Activated CD4-positive, alpha-beta memory T cell treated with anti-CD3 and anti-CD28 coated beads for 36 hours (primary cell): Measurements from ENCODE around the gene ANO9. TPM values are rescaled to one million over a fixed set of nuclear protein-coding genes. Genes with fewer than 3 reads are reported as not detected.
"Not testable (repeated sequence)": the region's sequence is repeated elsewhere in the genome, so short reads cannot be mapped to it uniquely, and the experiment has no call there.

Source experiments
- CTCF ChIA-PET: fragments of 350-600 bp; sonication (Branson Sonifier 250); formaldehyde crosslinking; loops from one replicate; lab custom pipeline; 2021; ENCODE audit warnings: antibody characterized with exemption, inconsistent platforms; lab: Charles Lee
- POLR2A ChIA-PET: fragments of 350-600 bp; sonication (Branson Sonifier 250); formaldehyde crosslinking; loops from one replicate; lab custom pipeline; 2021; ENCODE audit warnings: antibody characterized with exemption; lab: Charles Lee
- DNase-seq: peaks from one replicate; pipeline ENCODE4 v3.0.0-alpha.2; 2020
- H3K27ac Mint-ChIP-seq: one replicate; pipeline ENCODE4 v1.8.0; 2021; ENCODE audit warnings: mixed read lengths
- H3K27me3 Mint-ChIP-seq: one replicate; pipeline ENCODE4 v1.8.0; 2021; ENCODE audit warnings: mixed read lengths
- H3K36me3 Mint-ChIP-seq: one replicate; pipeline ENCODE4 v1.8.0; 2021; ENCODE audit warnings: mixed read lengths
- H3K4me1 Mint-ChIP-seq: one replicate; pipeline ENCODE4 v1.8.0; 2021; ENCODE audit warnings: low read depth, mixed read lengths
- H3K4me3 Mint-ChIP-seq: one replicate; pipeline ENCODE4 v1.8.0; 2021; ENCODE audit warnings: mild to moderate bottlenecking, mixed read lengths
- H3K9me3 Mint-ChIP-seq: one replicate; pipeline ENCODE4 v1.8.0; 2021; ENCODE audit warnings: mixed read lengths
- intact Hi-C: fragments of 100-400 bp; cut with micrococcal nuclease; formaldehyde crosslinking; loops from one replicate; pipeline ENCODE4 v1.15.1; 2023
- total RNA-seq, 2 experiments: library from RNA; stranded (reverse); gene quantifications; one replicate each; pipeline ENCODE4 v1.2.3, GENCODE V29; 2021

Gene ANO9
- total RNA-seq, 2 experiments from 2014 or later: 41.7 to 45.6 TPM

- POLR2A ChIA-PET: interaction anchor here (1.1 to 2.4 kb wide), 9 partner anchors 9 to 209 kb away, joined by 3 to 16 read pairs (median 5); partner anchors contain the start of genes ANO9, BET1L and RNH1
- Mint-ChIP-seq H3K27me3 (no peaks in the 10 kb centered on the region), H3K4me3 (peak overlapping the region; percentile 83), H3K9me3 (no peaks in the 10 kb centered on the region), H3K27ac (peak overlapping the region; percentile 81), H3K36me3 (peaks cover 2% of the 10 kb centered on the region), H3K4me1 (peaks cover 25% of the 10 kb centered on the region)
- CTCF ChIA-PET: interaction anchor here (1.0 to 2.5 kb wide), 4 partner anchors 9 to 34 kb away, joined by 3 to 17 read pairs (median 5); partner anchors contain the start of gene PTDSS2
- intact Hi-C loops: loop anchor here (2.0 to 10.0 kb wide), 2 partner anchors 33 to 379 kb away; partner anchors contain the start of genes CEND1 and SLC25A22
- DNase-seq: no peak
Measured at GRCh38 chr11:416051-416756, 25.6 kb downstream of the ANO9 start.

- H3K4me3 Mint-ChIP-seq: peak overlapping the region; percentile 83
- no peaks in the 10 kb centered on the region for H3K9me3 Mint-ChIP-seq
- POLR2A ChIA-PET: interaction anchor here (1.1 to 2.4 kb wide), 7 partner anchors 8 to 209 kb away, joined by 4 to 16 read pairs (median 5); partner anchors contain the start of genes BET1L and RNH1
- H3K36me3 Mint-ChIP-seq: peaks cover 2% of the 10 kb centered on the region
- H3K27ac Mint-ChIP-seq: peak overlapping the region; percentile 81
- CTCF ChIA-PET: interaction anchor here (1.0 to 2.5 kb wide), 3 partner anchors 9 to 33 kb away, joined by 3 to 17 read pairs (median 6); no protein-coding TSS in a partner anchor
- intact Hi-C loops: loop anchor here (2.0 to 10.0 kb wide), 4 partner anchors 33 to 379 kb away; partner anchors contain the start of genes CEND1, RNH1 and SLC25A22
- H3K27me3 Mint-ChIP-seq: no peaks in the 10 kb centered on the region
- no peak for DNase-seq
- H3K4me1 Mint-ChIP-seq: peaks cover 25% of the 10 kb centered on the region
Measured at GRCh38 chr11:415640-416041, 26.2 kb downstream of the ANO9 start.

DNA sequence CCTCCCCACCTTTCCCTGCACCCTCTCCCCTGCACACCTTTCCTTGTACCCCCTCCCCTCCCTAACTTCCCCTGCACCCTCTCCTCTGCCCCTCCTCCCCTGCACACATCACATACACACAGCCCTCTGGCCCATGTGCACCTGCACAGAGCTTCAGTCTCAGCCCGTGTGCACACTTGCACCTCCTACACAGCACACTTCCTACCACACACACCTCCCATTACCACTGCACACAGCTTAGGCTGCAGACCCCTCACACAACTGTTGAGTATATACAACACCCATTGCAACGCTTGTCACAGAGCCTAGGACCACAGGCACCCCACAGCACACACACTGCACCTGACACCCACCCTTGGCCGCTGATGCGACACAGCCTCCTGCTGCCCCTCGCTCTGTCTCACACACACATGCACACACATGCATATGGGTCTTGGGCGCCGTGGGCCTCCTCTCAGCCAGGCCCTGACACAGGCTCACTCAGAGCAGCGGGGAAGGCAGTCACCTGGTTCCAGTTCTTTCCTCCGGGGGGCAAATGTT lies 27.4 kb downstream of the ANO9 start:
- H3K4me3 Mint-ChIP-seq: peak overlapping the region; percentile 83
- intact Hi-C loops: loop anchor here (2.0 to 10.0 kb wide), 3 partner anchors 92 to 380 kb away; partner anchors contain the start of genes CEND1, RNH1 and SLC25A22
- peaks cover 2% of the 10 kb centered on the region for H3K36me3 Mint-ChIP-seq
- H3K4me1 Mint-ChIP-seq: peaks cover 25% of the 10 kb centered on the region
- no peaks in the 10 kb centered on the region for H3K27me3 Mint-ChIP-seq
- H3K9me3 Mint-ChIP-seq: no peaks in the 10 kb centered on the region
- ChIA-PET CTCF (interaction anchor here (0.7 kb wide), 1 partner anchor 35 kb away, joined by 3 read pairs; no protein-coding TSS in a partner anchor), POLR2A (interaction anchor here (1.2 kb wide), 1 partner anchor 33 kb away, joined by 5 read pairs; no protein-coding TSS in a partner anchor)
- peak overlapping the region; percentile 81 for H3K27ac Mint-ChIP-seq
- DNase-seq: no peak

- H3K36me3 Mint-ChIP-seq: peaks cover 2% of the 10 kb centered on the region
- H3K4me3 Mint-ChIP-seq: peak overlapping the region; percentile 41
- no peak for DNase-seq
- CTCF ChIA-PET: interaction anchor here (1.3 kb wide), 1 partner anchor 37 kb away, joined by 3 read pairs; no protein-coding TSS in a partner anchor
- peaks cover 25% of the 10 kb centered on the region for H3K4me1 Mint-ChIP-seq
- H3K9me3 Mint-ChIP-seq: no peaks in the 10 kb centered on the region
- no peaks in the 10 kb centered on the region for H3K27me3 Mint-ChIP-seq
- POLR2A ChIA-PET: no interaction called here
- H3K27ac Mint-ChIP-seq: peak overlapping the region; percentile 30
- intact Hi-C loops: loop anchor here (2.0 to 10.0 kb wide), 3 partner anchors 93 to 381 kb away; partner anchors contain the start of genes CEND1, RNH1 and SLC25A22
Measured at GRCh38 chr11:413120-414081, 28.4 kb downstream of the ANO9 start.

DNA sequence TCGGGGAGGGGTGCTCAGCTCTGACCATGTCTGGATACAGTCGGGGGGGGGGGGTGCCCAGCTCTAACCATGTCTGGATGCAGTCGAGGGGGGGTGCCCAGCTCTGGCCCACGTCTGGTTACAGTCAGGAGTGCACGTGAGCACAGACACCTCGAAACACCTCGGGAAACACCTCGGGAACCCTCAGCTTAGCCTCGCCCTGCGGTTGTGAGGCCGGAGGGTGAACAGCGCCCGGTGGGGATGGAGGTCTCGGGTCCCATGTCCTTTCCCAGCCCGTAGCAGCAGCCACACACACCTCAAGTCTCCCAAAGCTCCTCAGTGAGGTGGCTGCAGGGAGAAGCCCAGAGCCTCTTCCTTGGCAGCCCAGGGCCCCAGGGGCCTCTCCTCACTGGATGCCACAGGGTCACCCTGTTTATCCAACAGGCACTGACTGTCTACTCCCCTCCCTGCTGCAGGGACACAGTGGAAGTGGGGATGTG lies 29.1 kb downstream of the ANO9 start:
- Mint-ChIP-seq H3K4me1 (peaks cover 27% of the 10 kb centered on the region), H3K4me3 (no peak overlapping the region), H3K27me3 (no peaks in the 10 kb centered on the region), H3K36me3 (peaks cover 2% of the 10 kb centered on the region), H3K27ac (no peak overlapping the region), H3K9me3 (no peaks in the 10 kb centered on the region)
- intact Hi-C loops: loop anchor here (10.0 kb wide), 1 partner anchor 382 kb away; the partner anchor contains the start of genes CEND1 and SLC25A22
- ChIA-PET CTCF (interaction anchor here (0.6 to 1.3 kb wide), 2 partner anchors 38 to 147 kb away, joined by 3 read pairs; no protein-coding TSS in a partner anchor), POLR2A (no interaction called here)
- DNase-seq: no peak

- not testable (repeated sequence) for H3K27me3 Mint-ChIP-seq, DNase-seq, H3K27ac Mint-ChIP-seq, H3K4me3 Mint-ChIP-seq, H3K9me3 Mint-ChIP-seq, H3K36me3 Mint-ChIP-seq
- intact Hi-C loops: loop anchor here (10.0 kb wide), 1 partner anchor 383 kb away; the partner anchor contains the start of genes CEND1 and SLC25A22
- CTCF ChIA-PET: interaction anchor here (0.7 kb wide), 1 partner anchor 38 kb away, joined by 4 read pairs; the partner anchor contains the start of gene PTDSS2
- POLR2A ChIA-PET: interaction anchor here (0.6 kb wide), 1 partner anchor 15 kb away, joined by 4 read pairs; no protein-coding TSS in a partner anchor
- peaks cover 30% of the 10 kb centered on the region for H3K4me1 Mint-ChIP-seq
Measured at GRCh38 chr11:411520-411919, 30.3 kb downstream of the ANO9 start.

DNA sequence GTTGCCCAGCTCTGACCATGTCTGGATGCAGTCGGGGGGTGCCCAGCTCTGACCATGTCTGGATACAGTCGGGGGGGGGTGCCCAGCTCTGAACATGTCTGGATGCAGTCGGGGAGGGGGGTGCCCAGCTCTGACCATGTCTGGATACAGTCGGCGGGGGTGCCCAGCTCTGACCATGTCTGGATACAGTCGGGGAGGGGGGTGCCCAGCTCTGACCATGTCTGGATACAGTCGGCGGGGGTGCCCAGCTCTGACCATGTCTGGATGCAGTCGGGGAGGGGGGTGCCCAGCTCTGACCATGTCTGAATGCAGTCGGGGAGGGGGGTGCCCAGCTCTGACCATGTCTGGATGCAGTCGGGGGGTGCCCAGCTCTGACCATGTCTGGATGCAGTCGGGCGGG lies 31.1 kb downstream of the ANO9 start:
- intact Hi-C loops: loop anchor here (10.0 kb wide), 1 partner anchor 384 kb away; the partner anchor contains the start of genes CEND1 and SLC25A22
- H3K36me3 Mint-ChIP-seq, H3K27me3 Mint-ChIP-seq, H3K4me3 Mint-ChIP-seq, H3K9me3 Mint-ChIP-seq, H3K27ac Mint-ChIP-seq, CTCF ChIA-PET, DNase-seq: not testable (repeated sequence)
- POLR2A ChIA-PET: interaction anchor here (0.6 kb wide), 1 partner anchor 14 kb away, joined by 4 read pairs; no protein-coding TSS in a partner anchor
- H3K4me1 Mint-ChIP-seq: peaks cover 27% of the 10 kb centered on the region

GRCh38 chr11:409600-410483 lies 32.0 kb downstream of the ANO9 start:
- peaks cover 19% of the 10 kb centered on the region for H3K4me1 Mint-ChIP-seq
- H3K27ac Mint-ChIP-seq: no peak overlapping the region
- H3K27me3 Mint-ChIP-seq: no peaks in the 10 kb centered on the region
- no peaks in the 10 kb centered on the region for H3K36me3 Mint-ChIP-seq
- no peaks in the 10 kb centered on the region for H3K9me3 Mint-ChIP-seq
- ChIA-PET POLR2A (no interaction called here), CTCF (interaction anchor here (6.5 kb wide), 1 partner anchor 39 kb away, joined by 49 read pairs; the partner anchor contains the start of gene PTDSS2)
- H3K4me3 Mint-ChIP-seq: no peak overlapping the region
- intact Hi-C loops: loop anchor here (10.0 kb wide), 1 partner anchor 385 kb away; the partner anchor contains the start of genes CEND1 and SLC25A22
- DNase-seq: no peak

- Mint-ChIP-seq H3K27ac (no peak overlapping the region), H3K9me3 (no peaks in the 10 kb centered on the region), H3K27me3 (no peaks in the 10 kb centered on the region), H3K4me3 (no peak overlapping the region), H3K36me3 (no peaks in the 10 kb centered on the region), H3K4me1 (peaks cover 12% of the 10 kb centered on the region)
- DNase-seq: no peak
- POLR2A ChIA-PET: no interaction called here
- CTCF ChIA-PET: interaction anchor here (6.5 kb wide), 1 partner anchor 40 kb away, joined by 49 read pairs; the partner anchor contains the start of gene PTDSS2
- intact Hi-C loops: no loop called here
Measured at GRCh38 chr11:409008-409599, 32.7 kb downstream of the ANO9 start.
